Stomach smooth muscle (tissue), 2 donors: ENCODE measurements around the gene KRTCAP2.
"Not testable (repeated sequence)": the region's sequence is repeated elsewhere in the genome, so short reads cannot be mapped to it uniquely, and the experiment has no call there.

Experiments
- H3K27ac ChIP-seq: one replicate; pipeline ENCODE4 v1.7.0; 2013; ENCODE audit warnings: mild to moderate bottlenecking, low read length, inconsistent platforms
- H3K27me3 ChIP-seq, 2 donors: one replicate each; pipeline ENCODE4 v1.7.0; 2013; ENCODE audit warnings: low read length in 2 of 2; ENCODE audit not compliant: insufficient read depth in 2 of 2, control insufficient read depth in 1 of 2
- H3K36me3 ChIP-seq, 2 donors: one replicate each; pipeline ENCODE4 v1.7.0; 2013; ENCODE audit warnings: low read length in 2 of 2; ENCODE audit not compliant: control insufficient read depth in 2 of 2, insufficient read depth in 2 of 2
- H3K4me1 ChIP-seq: one replicate; pipeline ENCODE4 v1.7.0; 2013; ENCODE audit warnings: low read length; ENCODE audit not compliant: control insufficient read depth, insufficient read depth
- H3K4me3 ChIP-seq, 2 donors: one replicate each; pipeline ENCODE4 v1.7.0; 2013; ENCODE audit warnings: low read length in 2 of 2
- H3K9ac ChIP-seq, 2 donors: one replicate each; pipeline ENCODE4 v1.7.0; 2013; ENCODE audit warnings: low read length in 2 of 2, mild to moderate bottlenecking in 1 of 2
- H3K9me3 ChIP-seq, 2 donors: one replicate each; pipeline ENCODE4 v1.7.0; 2013; ENCODE audit warnings: low read length in 2 of 2; ENCODE audit not compliant: control insufficient read depth in 2 of 2
- donor health status: healthy.
- donor health status: Pancreatic carcinoma.

KRTCAP2 gene

DNA sequence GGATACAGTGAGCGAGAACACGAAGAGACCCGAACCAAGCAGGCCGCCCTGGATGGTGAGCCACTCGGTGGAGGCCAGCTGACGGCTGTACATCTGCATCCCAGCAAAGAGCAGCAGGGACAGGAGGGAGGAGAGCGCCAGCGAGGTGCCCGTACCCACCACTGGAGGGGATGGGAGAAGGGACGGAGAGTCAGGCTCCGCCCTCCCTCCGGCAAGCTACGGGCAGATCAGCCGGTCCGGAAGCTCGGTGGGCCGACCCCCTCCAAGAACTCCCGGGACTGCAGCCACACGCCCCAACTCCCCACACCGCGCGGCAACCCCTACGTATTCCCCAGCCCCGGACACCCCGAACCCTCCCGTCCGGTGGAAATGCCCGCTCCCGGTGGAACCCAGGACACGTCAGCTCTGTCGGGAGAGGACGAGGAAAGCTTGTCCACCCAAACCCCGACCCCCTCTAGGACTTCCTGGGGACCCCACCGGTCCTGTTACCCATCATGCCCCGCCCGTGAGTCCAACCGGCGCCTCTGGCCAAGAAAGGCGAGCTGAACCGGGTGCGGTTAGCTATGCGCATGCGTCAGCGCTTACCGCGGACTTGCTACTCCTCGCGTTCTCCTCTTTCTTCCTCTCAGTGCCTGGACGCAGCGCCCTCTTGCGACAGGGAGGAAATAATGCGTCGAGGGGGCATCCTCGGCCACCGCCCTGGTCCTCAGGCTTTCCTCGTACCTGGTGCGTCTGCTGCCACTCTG lies at the start of gene KRTCAP2:
Gene KRTCAP2 (minus strand): TSS at position 573 of the 746 bp plus-strand sequence. CDS start 80 bp downstream, at position 493.
- peaks cover 30% of the 10 kb centered on the region for H3K4me1 ChIP-seq
- H3K4me3 ChIP-seq: peak within 1 kb of the TSS; percentile 85 to 93
- peaks cover 17% of the 10 kb centered on the region in 2 donors for H3K36me3 ChIP-seq
- H3K27me3 ChIP-seq: peaks cover 11 to 24% of the 10 kb centered on the region in 2 donors
- no peaks in the 10 kb centered on the region for H3K9me3 ChIP-seq
- peak within 1 kb of the TSS; percentile 91 to 96 for H3K9ac ChIP-seq
- H3K27ac ChIP-seq: peak within 1 kb of the TSS; percentile 93

DNA sequence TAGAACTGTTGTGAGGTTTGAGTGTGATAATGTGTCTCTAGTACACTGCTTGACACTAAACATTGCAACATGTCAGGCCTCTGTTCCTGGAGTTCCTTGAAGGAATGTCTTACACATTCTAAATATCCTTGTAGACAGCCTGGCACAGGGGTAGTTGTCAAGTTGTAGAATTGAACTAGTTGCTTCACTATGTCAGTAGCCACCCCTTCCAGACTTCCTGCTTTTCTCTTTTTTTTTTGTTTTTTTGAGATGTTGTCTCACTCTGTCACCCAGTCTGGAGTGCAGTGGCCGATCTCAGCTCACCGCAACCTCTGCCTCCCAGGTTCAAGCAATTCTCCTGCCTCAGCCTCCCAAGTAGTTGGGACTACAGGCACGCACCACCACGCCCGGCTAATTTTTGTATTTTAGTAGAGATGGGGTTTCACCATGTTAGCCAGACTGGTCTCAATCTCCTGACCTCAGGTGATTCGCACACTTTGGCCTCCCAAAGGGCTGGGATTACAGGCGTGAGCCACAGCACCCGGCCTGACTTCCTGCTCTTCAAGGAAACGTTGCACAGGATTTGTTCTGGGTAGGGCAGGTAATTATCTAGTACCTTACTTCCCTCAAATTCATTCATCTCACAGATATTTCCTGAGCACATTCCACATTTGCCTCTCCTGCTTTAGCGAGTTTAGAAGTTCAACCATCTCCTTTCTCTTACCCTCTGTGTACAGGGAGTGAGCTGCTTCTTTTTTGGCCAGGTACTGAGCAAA lies 47.3 kb upstream of the KRTCAP2 start:
- H3K4me1 ChIP-seq, H3K27me3 ChIP-seq, H3K27ac ChIP-seq, H3K36me3 ChIP-seq, H3K9me3 ChIP-seq, H3K4me3 ChIP-seq, H3K9ac ChIP-seq: not testable (repeated sequence)

DNA sequence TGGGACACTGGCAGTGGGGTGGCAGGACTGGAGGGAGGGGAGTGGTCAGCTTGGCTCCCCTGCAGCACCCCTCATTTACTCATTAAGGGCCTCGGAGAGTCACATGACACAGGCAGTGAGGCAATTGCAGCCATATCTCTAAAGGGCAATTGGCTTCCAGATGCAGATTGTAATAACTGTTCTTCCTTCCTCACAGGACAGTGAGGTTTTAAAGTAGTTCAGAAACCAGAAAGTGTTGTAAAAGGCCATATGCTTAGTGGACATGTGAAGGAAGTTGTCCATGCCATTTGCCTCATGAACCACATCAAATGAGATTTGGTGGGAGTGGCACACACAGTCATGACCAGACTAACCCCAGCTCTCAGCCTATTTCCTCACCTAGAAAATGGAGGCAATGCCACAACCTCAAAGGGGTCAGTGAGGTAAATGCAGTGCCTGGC lies 46.5 kb upstream of the KRTCAP2 start:
- Histone ChIP-seq H3K4me1 (peaks cover 5% of the 10 kb centered on the region), H3K27me3 (no peaks in the 10 kb centered on the region), H3K36me3 (peaks cover 0 to 2% of the 10 kb centered on the region in 2 donors), H3K27ac (peak overlapping the region; percentile 24), H3K4me3 (peak overlapping the region in 1 of 2 donors; percentile 44), H3K9ac (no peak overlapping the region), H3K9me3 (no peaks in the 10 kb centered on the region)

DNA sequence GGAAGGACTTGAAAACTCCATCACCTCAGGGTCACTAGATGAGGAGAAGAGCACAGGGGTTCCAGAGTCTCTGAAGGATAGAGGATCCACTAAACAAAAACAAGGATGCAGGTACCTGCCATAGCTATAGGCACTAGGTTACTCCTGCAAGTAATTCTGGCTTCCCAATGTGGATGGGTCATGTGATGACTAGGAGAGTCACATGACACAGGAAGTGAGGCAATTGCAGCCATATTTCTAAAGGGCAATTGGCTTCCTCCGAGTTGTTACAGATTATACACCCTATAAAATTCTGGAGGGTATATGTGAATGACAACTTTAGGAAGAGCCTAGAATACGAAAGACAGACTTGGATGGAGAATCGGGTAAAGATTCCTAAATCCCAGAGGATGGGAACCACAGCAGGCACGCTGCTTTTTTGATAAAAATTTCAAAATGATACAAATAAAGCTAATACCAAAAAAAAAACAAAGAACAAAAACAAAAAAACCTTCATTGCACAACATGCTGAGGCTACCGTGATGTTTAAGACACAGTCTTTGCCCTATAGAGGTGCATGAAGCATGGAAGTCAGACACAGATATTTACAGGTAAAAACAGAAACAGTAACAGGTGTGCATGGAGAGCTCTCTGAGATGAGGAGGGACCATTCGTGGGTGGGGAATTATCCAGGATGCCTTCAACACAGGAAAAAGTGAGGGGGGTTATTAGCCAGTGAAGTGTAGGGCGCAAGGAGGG lies 45.9 kb upstream of the KRTCAP2 start:
- H3K4me3 ChIP-seq: peak overlapping the region; percentile 40 to 44
- peaks cover 0 to 2% of the 10 kb centered on the region in 2 donors for H3K36me3 ChIP-seq
- no peaks in the 10 kb centered on the region for H3K27me3 ChIP-seq
- H3K4me1 ChIP-seq: peaks cover 5% of the 10 kb centered on the region
- peak overlapping the region in 1 of 2 donors; percentile 42 for H3K9ac ChIP-seq
- H3K27ac ChIP-seq: peak overlapping the region; percentile 24
- no peaks in the 10 kb centered on the region for H3K9me3 ChIP-seq

DNA sequence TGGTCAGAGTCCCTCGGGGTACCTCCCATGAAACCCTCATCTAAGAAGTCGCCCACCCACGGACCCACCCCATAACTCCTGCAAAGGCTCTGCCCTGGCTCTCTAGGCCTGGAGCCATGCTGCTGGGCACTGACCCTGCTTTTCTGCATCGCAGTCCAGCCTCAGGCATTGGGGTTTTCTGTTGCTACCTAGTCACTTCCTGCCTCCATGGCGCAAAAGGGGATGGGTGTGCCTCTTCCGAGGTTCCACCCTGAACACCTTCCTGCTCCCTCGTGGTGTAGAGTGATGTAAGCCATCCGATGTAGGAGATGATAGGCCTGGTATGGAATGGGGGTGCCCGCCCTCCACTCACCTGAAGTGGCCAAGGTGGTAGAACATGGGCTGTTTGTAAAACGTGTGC lies 41.6 kb upstream of the KRTCAP2 start:
- peaks cover 15% of the 10 kb centered on the region for H3K4me1 ChIP-seq
- H3K27ac ChIP-seq, H3K9ac ChIP-seq, H3K4me3 ChIP-seq, H3K9me3 ChIP-seq, H3K27me3 ChIP-seq, H3K36me3 ChIP-seq: not testable (repeated sequence)

DNA sequence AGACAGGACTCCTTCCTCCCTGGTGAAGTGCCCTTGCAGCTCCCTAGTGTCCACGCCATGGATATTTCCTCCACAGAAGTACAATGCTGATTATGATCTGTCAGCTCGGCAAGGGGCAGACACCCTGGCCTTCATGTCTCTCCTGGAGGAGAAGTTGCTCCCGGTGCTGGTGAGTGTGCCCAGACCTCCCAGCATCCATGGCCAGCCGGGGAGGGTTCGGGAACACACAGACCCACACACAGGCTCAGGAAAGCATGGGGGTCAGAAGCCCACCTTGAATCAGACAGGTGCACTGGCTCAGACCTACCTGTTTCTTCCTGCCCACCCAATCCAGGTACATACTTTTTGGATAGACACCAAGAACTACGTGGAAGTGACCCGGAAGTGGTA lies 38.9 kb upstream of the KRTCAP2 start:
- peaks cover 34% of the 10 kb centered on the region for H3K4me1 ChIP-seq
- not testable (repeated sequence) for H3K4me3 ChIP-seq, H3K36me3 ChIP-seq, H3K27ac ChIP-seq, H3K27me3 ChIP-seq, H3K9me3 ChIP-seq, H3K9ac ChIP-seq

DNA sequence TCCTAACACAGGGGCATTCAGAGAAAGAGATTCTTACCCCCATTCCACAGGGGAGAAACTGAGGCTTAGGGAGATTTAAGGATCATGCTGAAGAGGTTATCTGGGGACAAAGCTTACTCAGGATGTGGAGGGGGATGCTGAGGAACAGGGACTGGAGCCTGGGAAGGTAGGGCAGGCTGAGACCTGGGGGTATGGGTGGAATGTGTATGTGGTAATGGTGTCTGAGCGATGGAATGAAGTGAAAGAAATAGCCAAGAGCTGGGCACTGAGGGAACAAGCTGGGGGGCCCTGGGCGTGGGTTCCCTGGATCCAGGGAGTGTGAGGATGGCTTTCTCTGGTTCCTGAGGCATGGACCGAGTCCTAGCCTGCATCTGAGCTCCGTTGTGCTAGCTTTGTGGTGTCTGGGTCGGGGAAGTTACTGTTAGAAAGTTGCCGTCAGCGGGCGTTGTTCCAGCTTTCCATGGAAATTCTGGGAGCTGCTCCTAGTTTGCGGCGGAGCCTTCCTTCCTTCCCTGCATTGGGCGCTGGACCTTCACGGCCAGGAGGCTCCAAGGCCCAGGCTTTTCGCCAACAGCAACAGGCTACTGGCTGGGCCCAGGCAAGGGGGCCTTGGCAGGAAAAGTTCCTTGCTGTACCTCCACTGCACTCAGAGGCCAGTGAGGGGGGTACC lies 38.4 kb upstream of the KRTCAP2 start:
- peak overlapping the region; percentile 49 for H3K27ac ChIP-seq
- not testable (repeated sequence) for H3K4me3 ChIP-seq, H3K27me3 ChIP-seq, H3K9ac ChIP-seq, H3K9me3 ChIP-seq, H3K36me3 ChIP-seq
- H3K4me1 ChIP-seq: peaks cover 39% of the 10 kb centered on the region

DNA sequence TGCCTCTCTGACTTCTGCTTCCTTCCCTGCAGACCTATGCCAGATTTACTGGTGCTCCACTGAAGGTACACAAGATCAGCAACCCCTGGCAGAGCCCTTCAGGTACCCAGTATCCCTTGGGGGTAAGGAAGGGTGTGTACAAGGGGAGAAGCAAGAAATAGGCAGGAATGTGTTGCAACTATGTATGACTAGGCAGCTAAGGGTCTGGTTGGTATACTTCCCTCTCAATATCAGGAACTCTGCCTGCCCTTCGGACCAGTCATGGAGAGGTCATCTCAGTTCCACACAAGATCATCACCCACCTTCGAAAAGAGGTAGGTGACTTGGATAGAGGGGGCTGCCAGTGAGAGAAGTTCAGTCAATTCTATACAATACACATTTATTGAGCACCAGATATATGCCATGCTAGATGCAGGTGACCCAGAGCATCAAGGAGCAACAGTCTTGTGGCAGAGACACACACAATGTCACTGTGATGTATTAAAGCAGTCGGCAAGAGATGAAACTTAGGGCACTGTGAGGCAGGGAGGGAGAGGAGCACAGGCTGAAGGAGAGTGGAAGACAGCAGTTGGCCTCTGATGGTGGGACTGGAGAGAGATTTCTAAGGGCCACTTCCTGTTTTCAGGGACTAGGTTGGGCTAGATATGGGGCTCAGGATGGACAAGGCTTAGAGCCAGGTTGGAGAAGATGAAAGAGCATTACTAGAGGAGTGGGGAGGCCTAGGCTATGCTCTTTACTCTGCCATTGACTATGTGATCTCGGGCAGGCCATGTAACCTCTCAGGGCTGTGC lies 37.4 kb upstream of the KRTCAP2 start:
- Histone ChIP-seq H3K4me1 (peaks cover 47% of the 10 kb centered on the region), H3K9ac (no peak overlapping the region), H3K27ac (peak overlapping the region; percentile 49)

DNA sequence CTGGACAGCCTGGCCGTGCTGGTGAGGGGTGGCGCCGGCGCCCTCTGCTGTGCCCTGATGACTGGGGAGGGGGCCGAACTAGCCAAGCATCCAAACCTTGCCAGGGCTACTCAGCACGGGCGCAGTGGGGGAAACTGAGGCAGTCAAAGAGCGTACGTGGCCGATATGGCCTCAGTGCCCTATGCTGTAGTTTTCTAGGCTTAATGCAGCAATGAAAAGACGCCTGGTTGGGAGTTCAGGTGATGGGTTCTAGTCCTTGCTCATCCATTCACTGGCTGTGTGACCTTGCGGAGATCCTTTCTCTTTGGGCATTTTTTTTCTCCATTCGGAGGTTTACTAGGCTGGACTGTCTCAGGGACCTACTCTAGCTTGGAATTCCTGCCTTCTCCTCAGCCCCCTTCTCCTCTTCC lies 36.2 kb upstream of the KRTCAP2 start:
- H3K4me1 ChIP-seq: peaks cover 52% of the 10 kb centered on the region
- peak overlapping the region; percentile 76 to 95 for H3K4me3 ChIP-seq
- no peaks in the 10 kb centered on the region for H3K27me3 ChIP-seq
- H3K36me3 ChIP-seq: peaks cover 8 to 11% of the 10 kb centered on the region in 2 donors
- no peaks in the 10 kb centered on the region for H3K9me3 ChIP-seq
- H3K27ac ChIP-seq: peak overlapping the region; percentile 99
- peak overlapping the region; percentile 94 for H3K9ac ChIP-seq

More for the DNA sequence above, 37.4 kb upstream of the KRTCAP2 start:
- no peak overlapping the region for H3K4me3 ChIP-seq
- no peaks in the 10 kb centered on the region for H3K27me3 ChIP-seq
- H3K9me3 ChIP-seq: no peaks in the 10 kb centered on the region
- H3K36me3 ChIP-seq: peaks cover 3 to 13% of the 10 kb centered on the region in 2 donors
